Suppressor macrophage treated with lipopolysaccharide for 1 hour (primary cell): ENCODE results near the gene GALNT17.
"Not testable (repeated sequence)": the region's sequence is repeated elsewhere in the genome, so short reads cannot be mapped to it uniquely, and the experiment has no call there.

ENCODE experiments used
- DNase-seq, 3 donors: peaks; one replicate each; pipeline ENCODE4 v3.0.0-alpha.2; 2020 to 2022

GALNT17 gene

DNA sequence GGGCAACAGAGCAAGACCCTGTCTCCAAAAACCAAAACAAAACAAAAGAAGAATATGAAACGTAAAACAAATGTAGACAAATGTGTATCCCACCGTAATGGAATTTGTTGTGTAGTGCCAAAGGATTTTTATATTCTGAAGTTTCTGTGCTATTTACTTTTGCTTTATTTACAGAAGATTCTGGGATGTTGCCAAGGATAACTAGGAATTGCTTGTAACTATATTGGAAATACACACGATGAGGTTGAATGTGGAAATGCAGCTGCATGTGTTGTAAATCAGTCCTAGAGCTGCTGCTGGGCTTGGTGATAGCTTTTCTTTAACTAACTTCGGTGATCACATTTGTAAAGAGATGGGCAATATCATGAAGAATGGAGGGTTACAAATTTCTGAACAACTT lies 39.5 kb downstream of the GALNT17 start:
- no peak for DNase-seq

DNA sequence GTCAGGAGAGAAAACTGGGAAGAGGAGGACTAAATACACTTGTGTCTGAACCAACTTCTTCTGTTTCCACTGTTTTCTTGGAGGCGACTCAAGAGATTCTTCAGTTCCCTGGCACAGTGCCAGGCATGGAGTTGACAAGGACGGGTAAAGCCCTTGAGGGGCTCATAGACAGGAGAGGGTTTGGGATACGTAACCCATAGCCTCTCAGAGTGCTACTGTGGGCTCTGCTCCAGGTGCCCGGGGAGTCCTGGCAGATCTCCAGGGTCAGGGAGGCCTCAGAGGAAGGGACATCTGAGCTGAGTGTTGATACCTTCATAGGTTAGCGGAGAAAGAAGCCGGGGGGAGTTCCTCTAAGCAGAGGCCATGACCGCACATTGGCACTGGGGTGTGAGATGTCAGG lies 42.0 kb downstream of the GALNT17 start:
- no peak for DNase-seq

- DNase-seq = no peak
These were observed 50.5 kb downstream of the GALNT17 start for GRCh38 chr7:71182438-71182935.

DNA sequence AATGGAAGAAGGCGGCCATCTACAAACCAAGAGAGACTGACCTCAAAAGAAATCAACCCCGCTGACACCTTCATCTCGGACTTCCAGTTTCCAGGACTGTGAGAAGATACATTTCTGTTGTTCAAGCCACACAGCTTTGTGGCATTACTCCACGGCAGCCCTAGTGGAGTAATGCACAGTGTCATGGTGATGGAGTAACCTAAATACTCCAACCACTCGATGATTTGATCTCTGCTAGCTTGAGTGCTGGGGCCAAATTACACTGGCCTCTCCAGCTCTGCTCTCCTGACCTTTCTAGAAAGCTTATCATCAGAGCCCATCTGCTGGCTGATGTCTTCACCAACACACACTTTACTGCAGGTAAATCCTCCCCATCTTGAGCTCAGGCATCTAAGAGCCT lies 52.2 kb downstream of the GALNT17 start:
- DNase-seq = no peak

DNA sequence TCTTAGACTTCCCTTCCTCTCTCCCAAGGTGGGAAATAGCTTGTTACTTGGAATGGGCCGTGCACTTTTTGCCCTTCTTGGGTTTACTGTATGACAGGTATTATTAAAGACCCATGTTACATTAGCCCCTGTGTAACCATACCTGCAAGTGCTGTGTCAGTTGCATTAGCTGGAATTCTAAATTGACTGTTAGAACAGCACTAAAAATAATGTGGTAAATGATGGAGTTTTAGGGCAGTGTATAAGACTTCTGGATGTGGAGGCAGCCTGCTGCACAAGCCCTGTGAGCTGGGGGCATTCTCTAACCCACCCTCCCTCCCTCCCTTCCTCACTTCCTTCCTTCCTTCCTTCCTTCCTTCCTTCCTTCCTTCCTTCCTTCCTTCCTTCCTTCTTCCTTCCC lies 52.7 kb downstream of the GALNT17 start:
- DNase-seq = no peak

GRCh38 chr7:71186535-71187057 lies 54.7 kb downstream of the GALNT17 start:
- DNase-seq = no peak

DNA sequence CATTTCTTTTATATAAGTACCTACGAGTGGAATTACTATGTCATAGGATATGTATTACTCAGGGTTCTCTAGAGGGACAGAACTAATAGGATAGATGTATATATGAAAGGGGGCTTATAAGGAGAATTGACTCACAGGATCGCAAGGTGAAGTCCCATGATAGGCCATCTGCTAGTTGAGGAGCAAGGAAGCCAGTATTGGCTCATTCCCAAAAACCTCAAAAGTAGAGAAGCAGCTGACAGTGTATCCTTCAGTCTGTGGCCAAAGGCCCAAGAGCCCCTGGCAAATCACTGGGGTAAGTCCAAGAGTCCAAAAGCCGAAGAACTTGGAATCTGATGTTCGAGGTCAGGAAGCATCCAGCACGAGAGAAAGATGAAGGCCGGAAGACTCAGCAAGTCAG lies 59.8 kb downstream of the GALNT17 start:
- DNase-seq = no peak

DNA sequence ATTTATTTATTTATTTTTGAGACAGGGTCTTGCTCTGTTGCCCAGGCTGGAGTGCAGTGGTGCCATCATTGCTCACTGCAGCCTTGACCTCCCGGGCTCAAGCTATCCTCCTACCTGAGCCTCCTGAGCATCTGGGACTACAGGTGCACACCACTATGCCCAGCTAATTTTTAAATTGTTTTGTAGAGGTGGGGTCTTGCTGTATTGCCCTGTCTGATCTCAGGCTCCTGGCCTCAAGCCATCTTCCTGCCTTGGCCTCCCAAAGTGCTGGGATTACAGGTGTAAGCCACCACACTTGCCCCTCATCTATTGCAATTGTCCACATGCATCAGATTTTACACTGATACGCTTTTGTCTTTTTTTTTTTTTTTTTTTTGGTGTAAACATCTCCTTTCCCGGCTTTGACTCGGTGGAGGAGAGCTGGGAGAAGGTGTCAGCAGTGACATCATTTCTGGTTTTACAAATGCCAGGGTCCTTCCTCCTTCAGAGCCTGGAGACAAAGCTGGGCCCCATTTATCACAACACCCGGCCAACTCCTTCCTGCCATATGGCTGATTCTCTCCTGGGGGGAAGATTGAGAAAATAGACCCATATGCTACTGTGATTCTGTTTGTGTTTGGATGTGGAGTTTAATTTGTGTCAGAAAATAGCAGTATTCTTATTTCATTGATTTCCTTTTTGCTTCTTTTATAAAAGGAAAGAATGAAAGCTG lies 61.3 kb downstream of the GALNT17 start:
- no peak for DNase-seq

GRCh38 chr7:71198391-71198790 lies 66.4 kb downstream of the GALNT17 start:
- no peak for DNase-seq

- no peak for DNase-seq
These were observed 66.9 kb downstream of the GALNT17 start for GRCh38 chr7:71198887-71199286.

GRCh38 chr7:71206184-71206583 lies 74.2 kb downstream of the GALNT17 start:
- DNase-seq = no peak

- DNase-seq = no peak
These were observed 76.9 kb downstream of the GALNT17 start for GRCh38 chr7:71208881-71209280.

DNA sequence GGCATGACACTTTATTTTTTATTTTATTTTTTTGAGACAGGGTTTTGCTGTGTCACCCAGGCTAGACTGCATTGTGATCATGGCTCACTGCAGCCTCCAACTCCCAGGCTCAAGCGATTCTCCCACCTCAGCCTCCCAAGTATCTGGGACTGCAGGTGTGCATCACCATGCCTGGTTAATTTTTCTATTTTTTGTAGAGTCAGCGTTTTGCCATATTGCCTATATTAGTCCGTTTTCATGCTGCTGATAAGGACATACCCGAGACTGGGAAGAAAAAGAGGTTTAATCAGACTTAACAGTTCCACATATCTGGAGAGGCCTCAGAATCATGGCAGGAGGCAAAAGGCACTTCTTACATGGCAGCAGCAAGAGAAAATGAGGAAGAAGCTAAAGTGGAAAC lies 77.5 kb downstream of the GALNT17 start:
- not testable (repeated sequence) for DNase-seq

- no peak for DNase-seq
These were observed 78.3 kb downstream of the GALNT17 start for GRCh38 chr7:71210220-71210619.

GRCh38 chr7:71212433-71212832 lies 80.5 kb downstream of the GALNT17 start:
- DNase-seq = not testable (repeated sequence)

DNA sequence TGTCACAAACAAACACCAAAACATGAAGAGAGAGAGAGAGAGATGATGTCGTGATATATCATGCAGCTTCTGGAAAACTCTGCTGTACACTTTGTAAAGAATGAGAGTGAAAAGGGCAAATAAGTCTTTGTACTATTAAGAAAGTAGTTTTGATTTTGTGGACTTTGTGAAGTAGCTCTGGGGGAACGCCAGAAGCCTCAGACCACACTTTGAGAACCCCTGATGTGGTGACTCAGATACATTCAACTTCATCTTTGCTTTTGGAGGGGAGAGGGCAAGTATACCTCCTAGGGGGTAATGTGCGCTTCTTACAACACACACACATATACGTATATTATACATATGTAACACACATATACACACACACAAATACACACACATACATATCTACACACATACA lies 84.3 kb downstream of the GALNT17 start:
- DNase-seq = no peak

DNA sequence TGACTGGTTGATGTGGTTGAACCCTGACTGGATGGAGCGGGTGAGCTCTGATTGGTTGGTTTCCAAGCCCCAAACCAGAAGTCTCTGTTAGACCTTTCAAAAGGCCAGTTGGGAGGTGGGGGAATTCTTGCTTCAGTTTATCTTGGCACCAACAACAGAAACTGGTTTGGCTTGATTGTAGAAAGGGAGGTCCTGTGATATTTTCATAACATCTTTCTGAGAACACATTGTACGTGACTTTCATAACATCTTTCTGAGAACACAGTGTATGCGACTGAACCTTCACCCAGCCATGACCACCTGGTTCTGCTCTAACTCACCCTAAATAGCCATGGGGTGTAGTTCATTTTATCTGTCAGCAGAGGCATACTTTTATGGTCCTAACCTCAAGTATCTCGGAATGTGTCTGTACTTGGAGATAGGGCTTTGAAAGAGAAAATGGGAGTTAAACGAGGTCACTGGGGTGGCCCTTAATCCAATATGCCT lies 88.3 kb downstream of the GALNT17 start:
- no peak for DNase-seq

- no peak for DNase-seq
These were observed 89.1 kb downstream of the GALNT17 start for GRCh38 chr7:71221049-71221448.

DNA sequence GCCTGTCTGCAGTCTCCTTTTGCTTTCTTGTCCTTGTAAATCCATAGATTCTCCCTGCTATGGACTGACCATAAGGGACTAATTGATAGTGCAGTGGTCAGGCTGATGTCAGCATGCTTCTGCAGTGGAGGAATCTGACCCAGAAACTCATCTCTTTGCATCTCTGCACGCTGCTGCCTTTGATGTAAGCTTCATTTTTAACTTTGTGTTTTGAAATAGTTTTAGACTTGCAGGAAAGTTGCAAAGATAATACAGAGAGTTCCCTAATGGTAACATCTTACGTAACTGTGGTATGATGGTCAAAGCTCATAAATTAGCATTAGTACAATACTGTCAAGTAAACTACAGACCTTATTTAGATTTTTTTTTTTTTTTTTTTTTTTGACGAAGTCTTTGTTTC lies 89.6 kb downstream of the GALNT17 start:
- DNase-seq = no peak

GRCh38 chr7:71227126-71227525 lies 95.2 kb downstream of the GALNT17 start:
- no peak for DNase-seq

GRCh38 chr7:71229148-71229547 lies 97.2 kb downstream of the GALNT17 start:
- no peak for DNase-seq

DNA sequence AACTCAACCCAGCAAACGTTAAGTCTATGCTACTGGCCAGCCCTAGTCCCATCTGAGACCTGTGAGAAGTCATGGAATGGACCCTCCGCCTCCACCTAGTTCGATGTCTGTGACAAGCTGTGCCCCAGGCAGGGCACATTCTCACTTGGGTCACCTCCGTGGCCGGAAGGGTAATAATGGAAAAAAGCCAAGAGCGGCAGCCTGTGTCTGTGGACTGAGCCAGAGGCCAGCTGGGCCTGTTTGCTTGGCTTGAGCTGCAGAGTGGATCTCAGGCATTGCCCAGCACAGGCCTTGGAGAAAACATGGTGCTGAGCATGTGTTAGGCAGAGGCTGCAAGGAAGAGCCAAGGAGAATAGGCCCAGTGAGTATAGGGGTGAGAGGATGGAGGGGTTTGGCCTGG lies 97.8 kb downstream of the GALNT17 start:
- DNase-seq = no peak

GRCh38 chr7:71235253-71235652 lies 103.3 kb downstream of the GALNT17 start:
- no peak for DNase-seq

DNA sequence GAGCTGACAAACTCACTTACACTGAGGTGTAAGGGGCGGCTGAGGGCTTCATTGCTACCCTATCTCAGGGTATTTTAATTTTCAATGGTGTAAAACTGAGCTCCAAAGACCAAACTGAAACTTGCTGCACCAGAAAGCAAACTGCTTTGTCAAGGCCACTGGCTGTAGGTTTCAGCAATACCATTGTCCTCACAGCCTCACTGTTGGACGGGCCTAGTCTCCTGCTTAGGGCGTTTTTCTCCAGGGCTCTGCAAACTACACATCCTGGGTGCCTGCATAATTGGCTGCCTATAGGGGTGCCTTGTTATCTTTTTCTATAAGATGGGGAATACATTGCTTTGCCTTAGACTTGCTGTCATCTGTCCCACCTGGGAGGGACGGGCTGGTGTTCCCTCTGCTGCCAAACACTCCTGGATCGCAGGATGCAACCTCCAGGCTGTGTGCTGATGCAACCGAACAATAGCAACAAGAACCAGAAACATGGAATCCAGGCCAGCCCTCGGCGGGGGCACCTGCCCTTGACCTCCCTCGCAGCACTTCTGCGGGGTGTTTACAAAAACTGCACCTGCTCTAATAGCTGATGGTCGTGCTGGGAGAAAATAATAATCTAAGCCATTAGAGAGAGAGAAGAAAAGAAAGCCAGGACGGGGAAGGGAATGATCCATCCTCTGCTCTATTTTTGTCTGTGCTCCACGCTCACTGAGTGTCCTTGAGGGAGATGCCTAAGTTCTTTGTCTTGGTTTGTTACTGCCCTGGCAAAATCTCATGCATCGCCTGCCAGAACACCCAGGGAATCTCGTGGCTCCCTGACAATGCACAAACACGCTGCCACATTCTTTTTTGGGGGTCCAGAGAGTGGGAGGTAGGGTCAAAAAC lies 104.5 kb downstream of the GALNT17 start:
- DNase-seq = no peak
